Fibroblast of skin of abdomen (primary cell): ENCODE measurements around the gene BHLHE23.

Experiments
- DNase-seq: peaks from one replicate; pipeline ENCODE4 v3.0.0-alpha.2; 2013

BHLHE23 gene

GRCh38 chr20:62987114-62987513 lies 19.6 kb downstream of the BHLHE23 start:
- no peak for DNase-seq

DNA sequence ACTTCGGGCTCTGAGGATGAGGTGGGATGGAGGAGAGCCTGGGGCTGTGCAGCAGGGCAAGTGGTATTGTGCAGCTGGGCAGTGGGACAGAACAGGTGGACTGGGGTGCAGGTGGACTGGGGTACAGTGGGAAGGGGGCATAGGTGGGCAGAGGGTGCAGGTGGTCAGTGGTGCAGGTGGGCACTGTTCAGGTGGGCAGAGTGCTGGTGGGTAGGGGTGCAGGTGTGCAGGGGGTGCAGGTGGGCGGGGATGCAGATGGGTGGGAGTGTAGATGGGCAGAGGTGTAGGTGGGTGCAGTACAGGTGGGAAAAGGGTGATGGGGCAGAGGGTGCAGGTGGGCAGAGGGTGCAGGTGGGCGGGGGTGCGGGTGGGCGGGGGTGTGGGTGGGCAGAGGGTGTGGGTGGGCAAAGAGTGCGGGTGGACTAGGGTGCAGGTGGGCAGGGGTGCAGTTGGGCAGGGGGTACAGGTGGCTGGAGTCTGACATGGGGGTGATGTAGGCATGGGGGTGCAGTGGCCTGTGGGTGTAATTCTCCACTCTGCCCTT lies 20.4 kb downstream of the BHLHE23 start:
- DNase-seq: no peak

- DNase-seq: no peak
Measured at GRCh38 chr20:62985444-62985778, 21.4 kb downstream of the BHLHE23 start.

DNA sequence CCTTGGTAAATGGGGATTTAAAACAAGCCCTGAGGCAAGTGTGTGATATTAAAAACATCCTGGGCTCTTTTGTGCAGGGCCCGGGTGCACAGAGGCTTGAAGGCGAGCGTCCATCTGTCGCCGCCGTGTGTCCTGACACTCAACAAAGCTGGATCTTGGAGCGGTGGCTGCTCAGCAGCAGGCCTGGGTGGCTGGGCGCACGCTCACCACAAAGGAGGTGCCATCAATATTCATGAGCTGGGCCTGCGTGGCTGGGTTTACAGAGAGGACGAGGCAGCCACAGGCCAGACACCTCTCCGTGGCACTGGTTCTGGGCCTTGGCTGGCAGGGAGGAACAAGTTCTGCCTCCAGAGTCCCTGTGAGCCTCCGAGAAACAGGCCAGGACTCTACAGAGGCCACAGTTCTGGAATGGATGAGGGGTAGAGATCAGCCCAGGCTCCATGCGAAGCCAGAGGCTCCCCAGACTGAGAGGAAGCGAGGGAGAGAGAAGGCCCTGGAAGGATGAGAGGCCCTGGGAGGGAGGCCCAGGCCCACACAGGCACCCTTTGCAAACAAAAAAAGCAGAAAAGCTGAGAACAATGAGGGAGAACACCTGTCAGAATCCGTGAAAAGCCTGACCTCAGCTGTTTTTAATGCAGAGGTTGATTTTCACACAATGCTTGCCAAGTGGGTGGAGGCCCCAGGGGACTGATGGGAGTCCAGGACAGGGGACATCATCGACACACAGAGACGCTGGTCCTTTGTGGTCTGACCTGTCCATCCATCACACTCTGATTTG lies 21.9 kb downstream of the BHLHE23 start:
- DNase-seq: no peak

DNA sequence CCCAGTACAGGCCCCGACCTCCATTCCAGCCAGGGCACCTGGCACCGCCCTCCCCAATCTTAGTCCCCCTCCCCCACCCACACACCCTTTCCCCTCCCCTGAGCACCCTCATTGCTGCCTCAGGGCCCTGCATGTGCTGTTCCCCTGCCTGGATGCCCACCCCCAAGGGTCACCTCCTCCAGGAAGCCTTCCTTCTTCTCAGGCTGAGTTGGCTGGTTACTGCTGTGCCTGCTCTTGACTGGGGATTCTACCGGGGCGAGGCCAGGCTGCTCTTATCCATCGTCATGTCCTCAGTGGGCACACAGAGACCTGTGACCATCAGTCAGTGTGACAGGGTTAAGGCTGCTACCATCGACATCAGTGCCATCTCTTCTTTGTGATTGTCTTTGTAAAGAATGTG lies 23.6 kb downstream of the BHLHE23 start:
- no peak for DNase-seq

- no peak for DNase-seq
Measured at GRCh38 chr20:62982124-62983075, 24.4 kb downstream of the BHLHE23 start.

DNA sequence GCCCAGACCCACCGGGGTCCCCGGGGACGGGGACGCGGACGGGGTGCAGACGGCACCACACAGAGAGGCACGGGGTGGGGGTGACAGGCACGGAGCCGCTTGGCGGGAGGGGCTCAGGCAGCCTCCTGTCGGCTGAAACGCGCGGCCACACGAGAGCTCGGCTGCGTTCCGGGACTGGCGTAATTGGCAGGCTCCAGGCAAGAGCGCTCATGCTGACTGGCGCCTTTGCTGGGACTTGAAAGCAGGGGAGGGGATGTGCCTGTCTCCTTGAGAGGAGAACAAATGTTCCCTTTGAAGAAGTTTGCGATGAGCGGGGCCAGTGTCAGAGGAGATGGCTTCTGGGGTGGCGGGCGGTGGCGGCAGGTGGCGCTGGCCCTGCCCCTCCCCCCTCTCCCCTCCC lies 25.8 kb downstream of the BHLHE23 start:
- DNase-seq: no peak

DNA sequence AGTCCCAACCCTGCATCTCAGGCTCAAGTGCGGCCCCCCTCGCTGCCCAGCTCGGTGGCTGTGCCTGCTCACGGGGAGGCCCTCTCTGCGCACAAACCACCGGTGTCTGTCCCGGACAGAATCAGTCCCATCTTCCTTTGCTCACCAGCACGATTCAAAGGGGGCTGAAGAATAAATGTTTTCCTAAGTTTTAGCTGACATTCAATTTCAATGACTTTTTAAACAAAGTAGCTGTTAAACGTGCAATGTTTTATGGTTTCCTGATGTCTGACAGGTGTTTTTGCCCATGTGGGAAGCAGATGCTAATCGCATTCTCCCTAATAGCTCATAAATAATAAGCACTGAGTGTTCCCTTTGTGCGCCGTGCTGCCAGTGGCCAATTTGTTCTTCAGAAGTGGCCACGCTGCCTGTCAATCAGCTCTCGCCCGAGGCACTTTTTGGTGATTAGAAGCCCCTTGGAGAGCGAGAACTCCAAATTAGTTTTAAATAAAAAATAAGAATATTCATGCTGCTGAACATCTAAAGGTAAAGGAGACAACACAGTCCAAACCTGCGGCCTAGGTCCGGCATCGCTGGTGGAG lies 26.3 kb downstream of the BHLHE23 start:
- DNase-seq: no peak

DNA sequence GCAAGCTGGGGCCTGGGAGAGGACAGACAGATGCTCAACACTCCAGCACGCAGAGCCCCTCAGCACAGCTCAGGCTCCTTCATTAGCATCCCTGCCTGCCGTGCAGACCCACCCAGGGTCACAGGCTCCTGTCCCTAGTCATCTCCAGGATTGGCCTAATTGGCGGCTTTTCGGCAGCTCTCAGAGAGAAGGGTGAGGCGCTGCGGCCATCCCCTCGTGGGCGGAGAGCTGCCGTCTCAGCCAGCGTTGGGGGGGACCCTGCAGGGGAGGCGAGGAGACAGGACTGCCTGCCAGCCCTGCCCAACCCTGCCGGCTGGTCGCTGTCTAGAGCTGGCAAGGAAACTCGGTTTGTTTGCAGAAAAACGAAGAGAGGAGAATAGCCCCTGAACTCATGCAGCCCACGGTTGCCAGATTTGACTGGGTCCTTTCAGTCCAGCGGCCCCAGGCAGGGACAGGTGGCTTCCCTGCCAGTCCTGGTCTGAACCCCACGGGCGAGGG lies 26.8 kb downstream of the BHLHE23 start:
- no peak for DNase-seq

- no peak for DNase-seq
Measured at GRCh38 chr20:62979310-62979709, 27.5 kb downstream of the BHLHE23 start.

DNA sequence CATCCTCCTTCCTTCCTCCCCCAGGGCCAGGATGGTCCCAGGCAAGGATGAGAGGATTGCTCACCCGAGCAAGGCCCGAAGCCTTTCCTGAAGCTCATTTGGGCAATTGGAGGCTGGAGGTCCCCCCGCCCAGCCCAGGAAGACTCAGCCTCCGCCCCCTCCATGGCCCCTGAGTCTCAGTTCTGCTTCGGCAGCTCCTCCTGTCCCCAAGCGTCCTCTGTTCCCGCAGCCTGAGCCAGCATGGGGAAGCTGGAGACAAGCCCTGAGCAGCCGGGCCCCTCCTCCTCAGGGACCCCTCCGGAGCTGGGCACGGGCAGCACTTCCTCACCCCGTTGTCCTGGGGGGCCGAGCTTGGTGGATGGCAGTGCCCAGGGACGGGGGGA lies 28.2 kb downstream of the BHLHE23 start:
- no peak for DNase-seq

DNA sequence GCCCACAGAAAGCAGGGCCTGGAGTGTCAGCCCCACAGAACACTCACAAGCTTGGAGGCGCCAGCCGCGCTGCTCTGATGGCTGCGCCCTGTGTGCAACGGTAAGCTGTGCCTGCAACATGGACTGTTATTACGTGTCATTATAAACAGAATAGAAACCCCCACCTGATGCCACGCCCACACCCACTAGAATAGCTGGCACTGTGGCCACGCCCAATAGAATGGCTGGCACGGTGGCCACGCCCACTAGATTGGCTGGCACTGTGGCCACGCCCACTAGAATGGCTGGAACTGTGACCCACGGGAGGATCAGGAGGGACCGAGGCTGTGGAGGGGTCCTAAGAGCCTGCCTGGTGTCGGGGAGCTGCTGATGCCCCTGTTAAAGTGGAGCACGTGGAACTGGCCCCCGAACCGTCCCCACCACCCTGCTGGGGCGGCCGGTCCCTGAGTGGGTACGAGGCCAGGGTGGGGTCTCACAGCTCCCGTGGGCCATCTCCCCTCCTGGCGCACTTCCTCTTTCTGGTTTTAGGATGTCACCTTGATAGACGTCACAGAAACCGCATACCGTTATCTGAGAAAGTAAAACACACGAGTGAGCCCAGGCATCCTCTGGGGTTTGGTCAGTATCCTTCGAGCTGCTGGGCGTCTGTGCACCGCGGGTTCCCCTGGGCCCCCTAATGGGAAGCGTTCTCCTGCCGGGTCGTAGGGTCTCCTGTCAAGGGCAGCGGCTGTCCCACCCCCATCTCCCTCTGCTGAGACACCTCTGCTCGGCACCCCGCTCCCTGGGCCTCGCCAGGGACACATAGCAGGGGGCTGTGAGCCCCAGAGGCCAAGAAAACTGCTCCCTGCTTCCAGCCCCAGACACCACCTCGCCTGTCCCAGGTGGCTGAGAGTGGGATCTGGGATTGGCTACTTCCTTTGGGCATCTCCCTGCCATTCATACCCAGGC lies 28.9 kb downstream of the BHLHE23 start:
- no peak for DNase-seq

GRCh38 chr20:62976886-62977285 lies 29.9 kb downstream of the BHLHE23 start:
- no peak for DNase-seq

DNA sequence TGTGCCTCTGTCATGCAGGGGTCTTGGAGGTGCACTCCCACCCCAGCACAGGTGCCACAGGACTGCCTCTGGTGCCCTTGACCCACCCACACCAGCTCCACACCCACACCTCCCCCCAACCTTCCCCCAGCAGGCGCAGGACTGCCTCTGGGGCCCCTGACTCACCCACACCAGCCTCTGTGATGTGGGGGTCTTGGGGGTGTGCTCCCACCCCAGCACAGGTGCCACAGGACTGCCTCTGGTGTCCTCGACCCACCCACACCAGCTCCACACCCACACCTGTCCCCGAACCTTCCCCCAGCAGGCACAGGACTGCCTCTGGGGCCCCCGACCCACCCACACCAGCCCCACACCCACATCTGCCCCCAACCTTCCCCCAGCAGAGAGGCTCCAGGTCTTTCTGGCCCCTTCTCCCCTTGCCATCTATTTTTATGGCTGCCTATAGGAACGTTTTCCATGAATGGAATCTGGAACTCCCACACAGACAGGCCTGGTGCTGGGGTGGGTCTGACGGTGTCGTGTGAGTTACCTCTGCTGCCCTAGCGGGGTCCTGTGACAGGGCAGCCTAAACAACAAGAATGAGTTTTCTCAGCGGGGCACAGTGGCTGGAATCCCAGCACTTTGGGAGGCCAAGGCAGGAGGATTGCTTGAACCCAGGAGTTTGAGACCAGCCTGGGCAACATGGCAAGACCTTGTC lies 30.8 kb downstream of the BHLHE23 start:
- DNase-seq: no peak

DNA sequence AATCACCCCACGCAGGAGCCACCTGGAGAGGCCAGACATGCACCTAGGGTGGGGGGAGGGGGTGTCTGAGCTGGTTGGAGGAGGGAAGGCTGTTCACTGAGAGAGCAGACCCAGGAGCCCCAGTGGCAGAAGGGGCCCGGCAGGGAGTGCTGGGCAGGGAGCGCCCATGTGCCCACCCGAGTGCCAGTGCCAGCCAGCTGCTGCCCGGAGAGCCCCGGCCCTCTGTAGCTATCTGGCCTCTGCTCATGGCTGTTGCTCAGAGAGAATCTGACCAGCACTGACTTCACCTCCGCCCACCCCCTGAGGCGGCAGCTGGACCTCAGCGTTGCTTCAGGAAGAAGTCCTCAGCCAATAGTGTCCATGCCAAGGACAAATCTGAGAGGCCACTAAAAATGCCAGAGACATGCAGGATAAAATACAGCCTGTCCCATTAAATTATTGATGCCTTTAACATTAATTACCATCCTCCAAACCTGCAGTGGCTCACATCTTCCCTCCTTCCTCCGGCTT lies 31.5 kb downstream of the BHLHE23 start:
- no peak for DNase-seq

GRCh38 chr20:62972845-62973745 lies 33.7 kb downstream of the BHLHE23 start:
- DNase-seq: no peak

DNA sequence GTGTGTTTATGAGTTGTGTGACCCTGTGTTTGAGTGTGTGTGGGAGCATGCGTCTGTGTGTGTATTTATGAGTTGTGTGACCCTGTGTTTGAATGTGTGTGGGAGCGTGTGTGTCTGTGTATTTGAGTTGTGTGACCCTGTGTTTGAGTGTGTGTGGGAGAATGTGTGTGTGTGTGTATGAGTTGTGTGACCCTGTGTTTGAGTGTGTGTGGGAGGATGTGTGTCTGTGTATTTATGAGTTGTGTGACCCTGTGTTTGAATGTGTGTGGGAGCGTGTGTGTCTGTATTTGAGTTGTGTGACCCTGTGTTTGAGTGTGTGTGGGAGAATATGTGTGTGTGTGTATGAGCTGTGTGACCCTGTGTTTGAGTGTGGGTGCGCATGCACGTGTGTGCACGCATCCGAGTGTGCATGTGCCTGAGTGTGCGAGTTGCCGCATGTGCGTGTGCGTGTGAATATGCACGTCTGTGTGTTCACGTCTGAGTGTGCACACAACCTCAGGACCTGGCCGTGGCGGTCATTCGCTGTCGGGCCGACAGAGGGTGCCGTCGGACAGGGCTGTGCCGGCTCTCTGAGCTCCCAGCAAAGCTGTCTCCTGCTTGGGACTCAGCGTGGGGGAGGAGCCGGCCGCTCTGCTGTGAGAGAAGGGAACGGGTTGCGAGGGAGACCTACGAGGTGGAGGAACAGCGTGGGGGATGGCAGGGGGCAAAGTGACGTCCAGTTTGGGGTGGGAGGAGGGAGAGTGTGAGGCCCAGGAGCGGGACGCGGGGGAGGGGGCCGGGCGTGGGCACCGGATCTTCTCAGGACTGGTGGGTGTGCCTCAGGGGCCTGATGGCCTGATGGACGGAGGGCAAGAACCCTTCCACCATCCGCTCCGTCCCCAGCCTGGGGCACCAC lies 34.6 kb downstream of the BHLHE23 start:
- peak; percentile 71 for DNase-seq

DNA sequence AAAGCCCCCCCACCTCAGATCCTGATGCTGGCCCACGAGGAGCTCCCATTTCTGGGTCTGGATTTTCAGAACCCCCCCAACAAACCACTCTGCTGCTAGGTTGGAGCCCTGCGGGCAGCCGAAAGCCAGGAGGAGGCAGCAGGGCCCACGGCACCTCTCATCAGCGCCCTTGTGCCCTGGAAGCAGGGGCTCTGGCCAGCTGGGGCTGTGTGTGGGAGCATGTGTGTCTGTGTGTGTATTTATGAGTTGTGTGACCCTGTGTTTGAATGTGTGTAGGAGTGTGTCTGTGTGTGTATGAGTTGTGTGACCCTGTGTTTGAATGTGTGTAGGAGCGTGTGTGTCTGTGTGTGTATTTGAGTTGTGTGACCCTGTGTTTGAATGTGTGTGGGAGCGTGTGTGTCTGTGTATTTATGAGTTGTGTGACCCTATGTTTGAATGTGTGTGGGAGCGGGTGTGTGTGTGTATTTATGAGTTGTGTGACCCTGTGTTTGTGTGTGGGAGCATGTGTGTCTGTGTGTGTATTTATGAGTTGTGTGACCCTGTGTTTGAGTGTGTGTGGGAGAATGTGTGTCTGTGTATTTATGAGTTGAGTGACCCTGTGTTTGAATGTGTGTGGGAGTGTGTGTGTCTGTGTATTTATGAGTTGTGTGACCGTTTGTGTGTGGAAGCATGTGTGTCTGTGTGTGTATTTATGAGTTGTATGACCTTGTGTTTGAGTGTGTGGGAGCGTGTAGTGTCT lies 35.4 kb downstream of the BHLHE23 start:
- DNase-seq: no peak
